GM23248 (cell line): ENCODE results near the gene DEFB128. TPM values are rescaled to one million over a fixed set of nuclear protein-coding genes. Genes with fewer than 3 reads are reported as not detected.
"Not testable (repeated sequence)": the region's sequence is repeated elsewhere in the genome, so short reads cannot be mapped to it uniquely, and the experiment has no call there.

Source experiments
- DNase-seq: peaks from one replicate; pipeline ENCODE4 v3.0.0-alpha.2; 2015
- H2AFZ ChIP-seq: fragments of 200-600 bp; sonication (generic); 2 replicates; pipeline ENCODE4 v1.6.1; 2016; ENCODE audit warnings: antibody characterized with exemption
- H3F3A ChIP-seq: fragments of 200-600 bp; sonication (generic); 2 replicates; pipeline ENCODE4 v1.6.1; 2016; ENCODE audit warnings: mild to moderate bottlenecking, antibody characterized with exemption, mixed run types; ENCODE audit not compliant: insufficient read depth
- H3K27ac ChIP-seq: fragments of 200-600 bp; sonication (generic); 2 replicates; pipeline ENCODE4 v1.5.1; 2016; ENCODE audit warnings: mild to moderate bottlenecking
- H3K27me3 ChIP-seq: fragments of 200-600 bp; sonication (generic); replicated peaks from 2 replicates; pipeline ENCODE4 v1.6.1; 2016; ENCODE audit warnings: mild to moderate bottlenecking; ENCODE audit not compliant: insufficient read depth
- H3K36me3 ChIP-seq: fragments of 200-600 bp; sonication (generic); 2 replicates; pipeline ENCODE4 v1.6.1; 2016; ENCODE audit warnings: low read depth, mild to moderate bottlenecking
- H3K4me1 ChIP-seq: fragments of 200-600 bp; sonication (generic); 2 replicates; pipeline ENCODE4 v1.6.1; 2016; ENCODE audit warnings: mild to moderate bottlenecking; ENCODE audit not compliant: insufficient read depth
- H3K4me2 ChIP-seq: fragments of 200-600 bp; sonication (generic); one replicate; pipeline ENCODE4 v1.6.1; 2016; ENCODE audit warnings: mild to moderate bottlenecking; ENCODE audit not compliant: unreplicated experiment
- H3K4me3 ChIP-seq: fragments of 200-600 bp; sonication (generic); 2 replicates; pipeline ENCODE4 v1.5.1; 2016; ENCODE audit warnings: mild to moderate bottlenecking
- H3K79me2 ChIP-seq: fragments of 200-600 bp; sonication (generic); 2 replicates; pipeline ENCODE4 v1.6.1; 2016; ENCODE audit warnings: mild to moderate bottlenecking; ENCODE audit not compliant: insufficient read depth
- H3K9ac ChIP-seq: fragments of 200-600 bp; sonication (generic); 2 replicates; pipeline ENCODE4 v1.6.1; 2016; ENCODE audit warnings: mild to moderate bottlenecking
- H3K9me2 ChIP-seq: fragments of 200-600 bp; sonication (generic); 2 replicates; pipeline ENCODE4 v1.6.1; 2016; ENCODE audit warnings: mixed run types, mild to moderate bottlenecking, moderate library complexity; ENCODE audit not compliant: insufficient read depth
- H3K9me3 ChIP-seq: fragments of 200-600 bp; sonication (generic); one replicate; pipeline ENCODE4 v1.6.1; 2017; ENCODE audit warnings: low read depth
- H4K20me1 ChIP-seq: fragments of 200-600 bp; sonication (generic); 2 replicates; pipeline ENCODE4 v1.6.0; 2016; ENCODE audit not compliant: insufficient read depth
- EZH2 ChIP-seq: fragments of 200-600 bp; sonication (generic); IDR thresholded peaks from 2 replicates; pipeline ENCODE4 v1.6.1; 2018; ENCODE audit warnings: antibody characterized with exemption, mild to moderate bottlenecking; ENCODE audit not compliant: insufficient read depth, poor library complexity, severe bottlenecking
- EZH2phosphoT487 ChIP-seq: fragments of 200-600 bp; sonication (generic); IDR thresholded peaks from 2 replicates; pipeline ENCODE4 v1.6.1; 2018; ENCODE audit warnings: antibody characterized with exemption, moderate library complexity, mild to moderate bottlenecking, low read depth; ENCODE audit not compliant: insufficient read depth
- WGBS, 2 experiments: methylation state at CpG; one replicate each; pipeline ENCODE4 v1.1.6; 2015 to 2017; ENCODE audit warnings: low lambda C conversion rate in 2 of 2, low coverage in 1 of 2; ENCODE audit errors: missing lambda C conversion rate in 2 of 2; 5-methylcytosine and 5-hydroxymethylcytosine counted together
- in situ Hi-C: fragments of 300-500 bp; cut with MboI; formaldehyde crosslinking; loops from 2 replicates; pipeline ENCODE4 v1.15.0; 2020
- polyA plus RNA-seq: library from polyadenylated mRNA; unstranded; fragments of >200 nt; fragmentation: Nextera tagmentation; extraction: Ambion mirVana; gene quantifications from 2 replicates; pipeline ENCODE4 v1.2.1, GENCODE V29; 2016
- total RNA-seq: library from RNA; depleted of rRNA; stranded (reverse); fragments of >200 nt; shearing (Covaris generic); gene quantifications from 2 replicates; pipeline ENCODE4 v1.2.3, GENCODE V29; 2014

The DEFB128 gene
- total and polyA plus RNA-seq, 2 experiments from 2014 or later: not detected

GRCh38 chr20:210809-211502, 21.4 kb upstream of the DEFB128 start:
- no peak for TF ChIP-seq EZH2phosphoT487
- TF ChIP-seq EZH2: no peak
- no peak overlapping the region for H2AFZ ChIP-seq
- no peak overlapping the region for H3K27ac ChIP-seq
- peaks cover 17% of the 10 kb centered on the region; the same call in 1 of the 2 replicates for H3K27me3 ChIP-seq
- H3K4me2 ChIP-seq: no peak overlapping the region
- no peaks in the 10 kb centered on the region for H3F3A ChIP-seq
- H3K36me3 ChIP-seq: no peaks in the 10 kb centered on the region
- H3K9me2 ChIP-seq: no peaks in the 10 kb centered on the region
- 20% methylated on average over 7 of the region's 7 CpGs for WGBS, 2 experiments
- no peak overlapping the region for H3K4me3 ChIP-seq
- no peak overlapping the region for H3K9ac ChIP-seq
- no peaks in the 10 kb centered on the region for H3K79me2 ChIP-seq
- no peaks in the 10 kb centered on the region for H4K20me1 ChIP-seq
- H3K9me3 ChIP-seq: no peaks in the 10 kb centered on the region
- no peaks in the 10 kb centered on the region for H3K4me1 ChIP-seq
- peak; percentile 9 for DNase-seq
- in situ Hi-C loops: no loop called here

- WGBS, 2 experiments: 6 to 9% methylated on average over 5 of the region's 5 CpGs
- Histone ChIP-seq H3K9me3 (no peaks in the 10 kb centered on the region), H3K9me2 (no peaks in the 10 kb centered on the region), H3K4me1 (no peaks in the 10 kb centered on the region), H3K9ac (no peak overlapping the region), H3K4me3 (no peak overlapping the region), H4K20me1 (no peaks in the 10 kb centered on the region), H2AFZ (no peak overlapping the region), H3K4me2 (no peak overlapping the region), H3K27ac (no peak overlapping the region), H3K27me3 (peaks cover 35% of the 10 kb centered on the region), H3K79me2 (no peaks in the 10 kb centered on the region), H3K36me3 (no peaks in the 10 kb centered on the region), H3F3A (no peaks in the 10 kb centered on the region)
- TF ChIP-seq EZH2phosphoT487 (no peak), EZH2 (no peak)
- in situ Hi-C loops: no loop called here
- DNase-seq: peak; percentile 83
These were observed 19.5 kb upstream of the DEFB128 start for GRCh38 chr20:208942-209566.

GRCh38 chr20:203630-204029, 14.1 kb upstream of the DEFB128 start:
- H3K4me2 ChIP-seq: not testable (repeated sequence)

GRCh38 chr20:199996-200395, 10.5 kb upstream of the DEFB128 start:
- Histone ChIP-seq H3K9ac (no peak overlapping the region), H4K20me1 (no peaks in the 10 kb centered on the region), H3K9me2 (no peaks in the 10 kb centered on the region), H3F3A (no peaks in the 10 kb centered on the region), H3K27ac (no peak overlapping the region), H3K36me3 (no peaks in the 10 kb centered on the region), H3K4me2 (no peak overlapping the region), H3K4me3 (no peak overlapping the region), H3K27me3 (0 out of 2 replicates have a peak, but pooled peaks cover 8% of the 10 kb centered on the region), H3K79me2 (no peaks in the 10 kb centered on the region), H3K4me1 (no peaks in the 10 kb centered on the region), H2AFZ (no peak overlapping the region), H3K9me3 (no peaks in the 10 kb centered on the region)
- in situ Hi-C loops: no loop called here
- TF ChIP-seq EZH2 (no peak), EZH2phosphoT487 (no peak)
- DNase-seq: peak; percentile 17
- whole genome bisulfite sequencing, 2 experiments: 17 to 19% methylated on average over 4 of the region's 4 CpGs

More at GRCh38 chr20:203630-204029, 14.1 kb upstream of the DEFB128 start:
- DNase-seq, H3F3A ChIP-seq, H3K4me1 ChIP-seq, H3K79me2 ChIP-seq, H4K20me1 ChIP-seq, H3K27ac ChIP-seq, in situ Hi-C loops, H2AFZ ChIP-seq, H3K9me3 ChIP-seq, H3K36me3 ChIP-seq, H3K9me2 ChIP-seq, H3K4me3 ChIP-seq, H3K9ac ChIP-seq: not testable (repeated sequence)
- 34 to 37% methylated on average over 4 of the region's 4 CpGs for WGBS, 2 experiments
- H3K27me3 ChIP-seq: peaks cover 23% of the 10 kb centered on the region
